ENCODE measurements around the gene GHRH.

The GHRH gene

DNA sequence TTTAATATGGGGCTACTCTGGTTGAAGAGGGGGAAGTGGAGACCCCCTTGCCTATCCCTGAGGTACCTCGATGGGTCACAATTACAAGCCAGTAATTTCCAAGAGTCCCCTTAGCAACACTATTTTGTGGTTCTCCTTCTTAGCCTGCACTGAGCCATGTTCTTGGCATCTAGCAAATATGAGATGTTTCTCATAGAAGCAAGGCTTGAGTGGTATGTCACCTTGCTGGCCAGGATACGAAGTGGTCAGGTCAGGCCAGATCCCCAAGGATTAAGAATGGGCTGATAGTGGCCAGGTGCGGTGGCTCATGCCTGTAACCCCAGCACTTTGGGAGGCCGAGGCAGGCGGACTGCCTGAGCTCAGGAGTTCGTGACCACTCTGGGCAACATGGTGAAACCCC, 2.1 kb upstream of the GHRH start:
- no peak for DNase-seq (ENCODE audit: low read depth in 1 of 2, low spot score in 1 of 2)

DNA sequence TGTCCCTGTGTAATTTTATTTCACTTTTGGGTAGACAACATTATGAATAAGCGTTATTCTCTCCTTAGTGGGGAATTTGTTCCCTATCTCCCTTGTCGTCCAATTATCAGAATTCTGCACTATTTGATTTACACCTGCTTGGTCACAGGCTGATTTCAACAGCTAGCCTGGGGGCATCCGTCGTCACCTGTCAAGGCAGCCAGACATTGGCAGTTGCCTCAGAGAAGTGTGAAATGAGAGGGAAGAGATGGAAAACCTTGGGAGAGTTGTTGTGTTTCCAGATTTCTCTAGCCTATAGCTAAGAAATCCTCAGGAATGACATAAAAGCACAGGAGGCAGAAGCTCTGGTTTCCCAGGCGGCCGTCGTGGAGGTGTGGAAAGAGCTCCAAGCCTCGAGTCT, 891 bp upstream of the GHRH start:
- no peak for DNase-seq (ENCODE audit: low read depth in 1 of 2, low spot score in 1 of 2)

DNA sequence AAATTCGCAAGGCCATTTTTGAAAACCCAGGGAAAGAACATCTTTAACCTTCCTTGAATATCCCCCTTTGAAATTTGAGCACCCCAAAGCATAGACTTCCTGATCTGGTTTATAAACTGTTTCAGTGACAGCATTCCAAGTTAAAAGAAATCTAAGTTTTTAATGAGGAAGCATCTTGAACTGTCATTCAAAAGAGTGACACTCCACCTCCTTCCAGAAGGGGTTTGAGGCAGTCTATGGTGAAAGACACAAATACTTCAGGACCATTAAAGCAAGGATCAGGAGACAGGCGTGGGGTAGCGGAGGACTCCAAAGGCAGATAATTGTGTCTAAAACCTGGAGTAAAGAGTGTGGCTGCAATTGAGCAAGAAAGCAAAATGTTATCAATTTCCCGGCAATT, 691 bp downstream of the GHRH start:
- no peak for DNase-seq (ENCODE audit: low read depth in 1 of 2, low spot score in 1 of 2)

DNA sequence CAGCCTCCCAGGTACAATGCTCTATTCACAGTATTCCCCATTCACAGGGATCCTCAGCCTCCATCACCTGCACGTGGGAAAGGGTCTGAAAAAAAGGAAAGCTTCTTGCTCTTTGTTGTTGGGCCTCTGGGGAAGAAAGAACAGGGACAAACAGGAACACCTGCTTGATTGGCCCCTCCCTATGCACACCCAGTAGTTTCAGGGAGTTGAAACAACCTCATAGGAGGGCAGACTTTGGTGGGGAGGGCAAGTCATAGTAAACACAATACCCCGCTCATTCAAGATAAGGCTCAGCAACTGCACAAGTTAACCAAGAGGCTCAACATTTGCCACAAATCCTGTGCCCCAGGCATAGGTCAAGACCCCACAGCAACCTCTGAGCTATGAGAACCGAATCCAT, 1.7 kb downstream of the GHRH start:
- DNase-seq (ENCODE audit: low read depth in 1 of 2, low spot score in 1 of 2) = no peak

DNA sequence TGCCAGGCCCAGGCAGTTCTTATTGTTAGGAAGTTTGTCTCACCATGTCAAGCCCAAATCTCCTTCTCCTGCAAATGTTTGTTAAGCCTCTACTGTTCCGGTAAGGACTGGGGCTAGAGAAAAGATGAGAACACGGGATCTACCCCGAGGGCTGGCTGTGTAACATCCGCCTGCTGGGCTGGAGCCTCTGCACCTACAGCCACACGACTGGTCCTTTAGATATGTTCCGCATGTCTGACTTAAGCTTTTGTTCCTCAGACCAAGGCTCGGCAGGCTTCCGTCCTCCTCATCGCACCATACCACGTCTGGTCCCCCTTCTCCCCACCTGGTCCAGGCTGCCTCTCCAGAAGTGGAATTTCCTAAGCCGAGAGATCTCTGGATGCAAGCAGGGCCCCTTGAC, 2.6 kb downstream of the GHRH start:
- no peak for DNase-seq (ENCODE audit: low read depth in 1 of 2, low spot score in 1 of 2)

DNA sequence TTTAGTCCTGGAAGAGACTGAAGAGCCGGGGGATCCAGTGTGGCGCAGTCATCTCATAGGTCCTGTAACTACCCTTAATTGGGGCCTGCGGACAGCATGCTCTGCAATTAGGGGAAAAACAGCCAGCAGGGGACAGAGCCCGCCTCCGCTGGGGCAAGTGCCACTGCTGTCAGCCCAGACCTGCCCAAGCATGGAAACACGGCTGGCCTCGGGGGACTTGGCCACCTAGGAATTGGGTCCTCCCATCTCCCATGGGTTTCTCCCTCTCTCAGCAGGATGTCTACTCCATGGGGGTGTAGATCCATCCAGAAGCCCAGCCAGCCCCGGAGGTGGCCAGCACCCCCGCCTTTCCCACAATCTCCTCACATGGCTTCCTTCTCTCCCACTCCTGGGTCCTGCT, 3.6 kb downstream of the GHRH start:
- DNase-seq (ENCODE audit: low read depth in 1 of 2, low spot score in 1 of 2) = no peak

DNA sequence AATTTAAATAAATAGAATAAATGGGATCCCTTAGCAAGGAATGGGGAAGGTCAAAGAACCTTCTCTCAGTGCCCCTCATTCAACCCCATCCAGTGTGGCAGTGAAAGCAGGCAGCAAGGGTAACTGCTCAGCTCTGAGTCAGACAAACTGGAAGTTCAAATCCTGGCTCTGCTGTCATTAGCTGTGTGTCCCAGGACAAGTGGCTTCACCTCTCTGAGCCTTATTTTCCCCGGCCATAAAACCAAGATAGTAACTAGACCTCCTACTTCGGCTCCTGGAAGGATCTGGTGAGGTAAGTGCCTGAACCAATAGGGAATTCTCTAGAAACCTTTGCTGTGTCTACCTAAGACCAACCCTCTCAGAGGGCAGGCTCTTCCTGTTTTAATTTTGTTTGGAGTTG, 4.1 kb downstream of the GHRH start:
- DNase-seq (ENCODE audit: low read depth in 1 of 2, low spot score in 1 of 2) = no peak

DNA sequence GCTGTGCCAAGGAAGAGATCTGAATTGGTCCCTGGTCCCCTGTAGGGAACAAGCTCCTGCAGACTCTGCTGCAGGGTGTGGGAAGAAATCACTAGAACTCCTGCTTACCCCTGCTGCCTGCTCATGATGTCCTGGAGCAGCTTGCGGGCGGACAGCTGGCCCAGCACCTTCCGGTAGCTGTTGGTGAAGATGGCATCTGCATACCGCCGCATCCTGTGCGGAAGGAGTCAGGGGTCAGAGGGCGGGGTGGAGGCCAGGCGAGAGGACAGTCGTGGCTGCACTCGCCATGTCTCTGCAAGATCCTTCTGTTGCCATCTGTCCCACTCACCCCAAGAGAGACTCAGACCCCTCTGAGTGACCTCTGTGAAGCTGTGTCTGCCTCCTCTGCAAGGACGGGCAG, 5.3 kb downstream of the GHRH start:
- DNase-seq (ENCODE audit: low read depth in 1 of 2, low spot score in 1 of 2) = no peak

DNA sequence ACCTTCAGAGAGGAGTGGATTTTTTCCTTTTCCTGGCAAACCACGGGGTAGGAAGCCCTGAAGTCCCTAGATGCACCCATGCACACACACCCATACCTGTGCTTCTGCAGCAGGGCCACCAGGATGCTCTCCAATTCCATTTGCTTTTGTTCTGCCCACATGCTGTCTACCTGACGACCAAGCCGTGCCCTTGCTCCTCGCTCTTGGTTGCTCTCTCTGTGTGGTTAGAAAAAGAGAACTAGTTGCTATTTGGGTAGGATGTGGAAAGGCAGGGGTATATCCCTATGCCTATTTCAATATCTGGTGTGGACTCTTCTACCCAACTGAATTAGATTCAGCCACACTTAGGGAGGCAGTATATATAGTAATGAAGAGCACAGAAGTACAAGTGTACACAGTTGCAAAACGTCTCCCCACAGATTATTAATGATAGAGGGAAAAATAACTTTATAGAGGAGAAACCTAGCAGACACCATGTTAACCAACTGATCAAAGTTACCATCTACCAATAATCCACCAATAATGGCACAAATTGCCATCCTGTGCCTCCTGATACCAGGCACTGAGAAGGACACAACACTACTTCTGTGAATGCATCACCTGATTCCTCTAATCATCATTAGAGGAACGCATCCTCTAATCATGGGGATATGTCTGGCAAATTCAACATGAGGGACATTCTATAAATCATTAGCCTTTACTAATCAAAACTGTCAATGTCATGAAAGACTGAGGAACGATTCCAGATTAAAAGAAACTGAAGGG, 7.3 kb downstream of the GHRH start:
- DNase-seq (ENCODE audit: low read depth in 1 of 2, low spot score in 1 of 2) = no peak

DNA sequence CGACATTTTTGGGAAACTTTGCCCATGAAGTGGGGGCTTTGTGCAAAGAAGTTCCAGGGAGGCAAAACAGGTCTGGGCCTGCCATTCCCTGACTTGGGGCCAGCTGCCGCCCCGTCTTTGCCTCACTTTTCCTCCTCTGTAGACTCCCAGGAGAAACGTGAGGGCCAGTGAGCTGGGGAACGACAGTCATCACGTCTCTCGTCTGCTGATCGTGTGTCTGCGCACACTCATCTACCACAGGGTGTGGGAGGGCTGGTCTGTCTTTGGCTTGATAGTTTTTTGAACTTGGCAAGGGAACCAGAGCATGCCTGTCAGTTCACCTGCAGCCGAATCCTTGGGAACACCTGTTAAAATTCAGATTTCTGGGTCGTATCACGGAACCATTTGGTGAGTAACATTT, 8.5 kb downstream of the GHRH start:
- no peak for DNase-seq (ENCODE audit: low read depth in 1 of 2, low spot score in 1 of 2)

DNA sequence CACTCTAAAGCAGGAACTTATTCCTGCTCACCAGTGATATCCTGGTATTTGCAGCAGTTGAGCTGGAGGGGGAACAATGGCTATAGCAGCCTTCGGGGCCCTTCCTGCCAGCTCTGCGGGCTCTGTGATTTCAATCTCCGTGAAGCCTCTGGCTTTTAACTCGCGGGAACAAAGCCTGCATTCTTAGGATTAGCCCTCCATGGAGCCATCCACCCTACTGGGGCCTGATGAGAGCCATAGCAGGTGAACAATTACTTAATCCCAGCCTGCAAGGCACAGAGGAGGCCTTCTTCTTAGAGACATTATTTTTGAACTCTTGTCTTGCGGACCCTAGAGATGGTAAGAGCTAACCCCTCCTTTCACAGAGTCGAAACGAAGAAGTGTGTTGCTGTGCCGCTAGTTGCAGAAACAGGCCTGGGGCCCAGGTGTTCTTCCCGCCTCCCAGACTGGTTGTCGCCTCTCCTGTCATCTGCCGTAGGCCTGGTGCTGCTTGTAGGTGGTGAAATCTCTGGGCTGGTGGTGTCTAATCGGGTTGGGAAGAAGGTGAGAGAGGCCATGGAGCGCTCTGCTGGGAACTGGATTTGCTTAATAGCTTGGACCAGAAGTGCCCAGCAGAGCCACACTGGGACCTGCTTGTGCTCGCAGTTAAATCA, 9.7 kb downstream of the GHRH start:
- DNase-seq (ENCODE audit: low read depth in 1 of 2, low spot score in 1 of 2) = no peak

DNA sequence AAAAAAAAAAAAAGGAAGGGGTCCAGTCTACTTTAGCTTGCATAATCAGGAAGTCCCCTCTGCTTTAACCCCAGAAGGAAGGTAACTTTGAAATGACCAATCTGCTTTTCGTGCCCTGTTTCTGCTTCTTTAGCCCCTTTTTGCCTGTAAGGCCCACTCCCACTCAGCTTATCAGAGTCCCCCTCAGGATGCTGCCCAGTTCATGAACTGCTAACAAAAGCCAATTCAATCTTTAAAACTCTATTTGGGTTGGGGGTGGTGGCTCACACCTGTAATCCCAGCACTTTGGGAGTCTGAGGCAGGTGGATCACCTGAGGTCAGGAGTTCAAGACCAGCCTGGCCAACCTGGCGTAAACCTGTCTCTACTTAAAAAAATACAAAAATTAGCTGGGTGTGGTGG, 12.3 kb downstream of the GHRH start:
- DNase-seq (ENCODE audit: low read depth in 1 of 2, low spot score in 1 of 2) = no peak

DNA sequence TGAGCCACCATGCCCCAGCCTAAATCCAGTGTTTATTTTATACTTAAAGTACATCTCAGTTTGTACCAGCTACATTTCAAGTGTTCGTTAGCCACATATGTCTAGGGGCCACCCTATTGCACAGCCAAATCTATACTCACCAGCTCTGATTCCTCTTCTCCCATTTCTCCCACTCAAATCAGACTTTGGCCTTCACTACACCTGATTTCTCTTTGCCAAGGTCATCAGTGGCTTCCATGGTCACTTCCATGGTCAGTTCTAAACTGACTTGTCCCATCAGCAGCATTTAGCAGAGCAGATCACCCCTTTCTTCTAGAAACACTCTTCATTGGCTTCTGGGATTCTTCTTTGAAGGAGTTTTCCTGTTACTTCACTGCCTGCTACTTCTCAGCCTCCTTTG, 14.1 kb downstream of the GHRH start:
- no peak for DNase-seq (ENCODE audit: low read depth in 1 of 2, low spot score in 1 of 2)

DNA sequence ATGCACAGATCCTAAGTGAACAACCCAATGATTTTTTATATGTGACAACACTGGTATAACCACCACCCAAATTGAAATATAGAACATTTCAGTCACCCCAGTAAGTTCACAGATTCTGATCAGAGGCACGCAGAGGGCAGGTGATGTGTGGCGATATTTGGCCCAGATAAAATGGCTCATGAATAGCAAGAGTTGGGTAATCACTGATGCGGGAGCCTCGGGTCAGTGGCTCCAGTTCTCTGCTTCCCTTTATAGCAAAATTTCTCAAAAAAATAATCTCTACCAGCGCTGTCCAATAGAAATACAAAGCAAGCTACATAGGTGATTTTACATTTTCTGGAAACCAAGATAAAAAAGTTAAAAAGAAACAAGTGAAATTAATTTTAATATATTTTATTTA, 14.9 kb downstream of the GHRH start:
- no peak for DNase-seq (ENCODE audit: low read depth in 1 of 2, low spot score in 1 of 2)

DNA sequence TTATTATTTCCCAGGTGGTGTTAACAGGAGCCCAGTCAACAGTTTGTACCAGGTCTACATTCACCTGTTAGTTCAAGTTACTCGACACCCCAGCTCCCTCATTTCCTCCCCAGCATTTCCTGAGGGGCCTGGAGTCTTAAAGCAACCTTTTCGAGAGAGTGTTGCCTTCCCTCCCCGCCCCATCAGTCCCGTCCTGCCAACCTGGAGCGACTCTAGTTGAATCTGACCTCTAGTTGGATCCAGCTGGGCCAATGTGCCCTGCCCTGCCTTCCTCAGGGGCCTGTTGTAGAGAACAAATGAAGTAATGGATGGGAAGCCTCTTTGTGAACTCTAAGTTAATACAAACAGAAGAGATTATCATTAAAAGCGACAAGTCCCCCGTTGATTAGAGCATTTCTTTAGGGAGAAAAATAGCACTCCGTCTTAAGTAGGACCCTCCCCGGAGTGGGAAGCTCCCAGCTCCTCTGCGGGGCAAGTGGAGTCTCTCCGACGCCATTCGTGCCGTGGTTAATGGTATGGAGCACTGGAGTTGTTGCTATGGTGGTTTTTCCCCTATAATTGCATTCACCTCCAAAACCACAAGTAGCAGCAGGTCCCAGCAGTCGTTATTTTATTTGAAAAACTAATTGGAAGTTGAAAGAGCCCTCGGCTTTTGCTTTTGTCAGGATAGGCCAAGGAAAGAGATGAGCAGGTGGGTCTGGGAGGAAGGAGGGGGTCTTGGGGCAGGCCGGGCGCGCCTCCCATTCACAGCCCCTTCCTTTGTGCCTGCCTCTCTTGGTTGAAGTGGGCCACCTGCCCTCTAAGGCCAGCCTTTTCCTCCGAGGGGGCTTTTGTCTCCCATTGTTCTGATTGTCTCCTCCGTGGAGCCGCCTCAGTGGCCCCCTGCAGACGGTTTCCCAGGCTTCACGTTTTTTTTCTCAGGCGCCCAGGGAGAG, 16.1 kb downstream of the GHRH start:
- no peak for DNase-seq (ENCODE audit: low read depth in 1 of 2, low spot score in 1 of 2)

DNA sequence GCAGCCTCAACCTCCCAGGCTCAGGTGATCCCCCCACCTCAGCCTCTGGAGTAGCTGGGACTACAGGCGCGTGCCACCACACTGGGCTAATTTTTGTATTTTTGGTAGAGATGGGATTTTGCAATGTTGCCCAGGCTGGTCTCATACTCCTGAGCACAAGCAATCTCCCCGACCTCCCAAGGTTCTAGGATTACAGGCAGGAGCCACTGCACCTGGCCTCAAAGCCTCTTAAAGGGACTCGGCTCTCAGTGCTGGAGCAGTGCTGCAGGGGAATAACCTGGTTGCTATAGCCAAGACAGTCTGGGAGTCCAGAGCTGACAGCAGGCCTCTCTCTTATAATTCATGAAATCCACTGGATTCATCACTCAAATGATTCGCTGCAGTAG, 17.0 kb downstream of the GHRH start:
- no peak for DNase-seq (ENCODE audit: low read depth in 1 of 2, low spot score in 1 of 2)

DNA sequence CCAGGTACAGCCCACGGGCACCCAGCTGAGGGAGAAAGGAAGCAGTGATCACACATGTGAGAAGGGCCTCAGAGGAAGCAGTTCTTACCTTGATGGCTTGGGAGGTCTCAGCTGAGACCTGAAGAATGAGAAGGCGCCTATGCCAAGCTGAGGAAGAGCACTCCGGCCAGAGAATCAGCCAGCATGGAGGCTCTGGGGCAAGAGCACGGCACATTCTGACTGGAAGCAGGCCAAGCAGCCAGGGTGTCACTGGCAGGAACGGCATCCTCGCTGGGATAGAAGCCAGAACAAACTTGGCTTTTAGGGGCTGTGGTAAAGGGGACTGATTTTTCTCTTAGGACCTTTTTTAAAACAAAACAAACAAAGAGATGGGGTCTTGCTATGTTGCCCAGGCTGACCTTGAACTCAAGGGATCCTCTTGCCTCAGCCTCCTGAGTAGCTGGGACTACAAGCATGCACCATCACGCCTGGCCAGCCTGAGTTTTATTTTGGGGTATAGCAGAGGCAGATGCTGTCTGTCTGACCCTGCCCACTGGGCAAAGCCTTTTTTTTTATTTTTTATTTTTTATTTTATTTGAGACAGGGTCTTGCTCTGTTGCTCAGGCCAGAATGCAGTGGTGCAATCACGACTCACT, 17.6 kb downstream of the GHRH start:
- no peak for DNase-seq (ENCODE audit: low read depth in 1 of 2, low spot score in 1 of 2)

DNA sequence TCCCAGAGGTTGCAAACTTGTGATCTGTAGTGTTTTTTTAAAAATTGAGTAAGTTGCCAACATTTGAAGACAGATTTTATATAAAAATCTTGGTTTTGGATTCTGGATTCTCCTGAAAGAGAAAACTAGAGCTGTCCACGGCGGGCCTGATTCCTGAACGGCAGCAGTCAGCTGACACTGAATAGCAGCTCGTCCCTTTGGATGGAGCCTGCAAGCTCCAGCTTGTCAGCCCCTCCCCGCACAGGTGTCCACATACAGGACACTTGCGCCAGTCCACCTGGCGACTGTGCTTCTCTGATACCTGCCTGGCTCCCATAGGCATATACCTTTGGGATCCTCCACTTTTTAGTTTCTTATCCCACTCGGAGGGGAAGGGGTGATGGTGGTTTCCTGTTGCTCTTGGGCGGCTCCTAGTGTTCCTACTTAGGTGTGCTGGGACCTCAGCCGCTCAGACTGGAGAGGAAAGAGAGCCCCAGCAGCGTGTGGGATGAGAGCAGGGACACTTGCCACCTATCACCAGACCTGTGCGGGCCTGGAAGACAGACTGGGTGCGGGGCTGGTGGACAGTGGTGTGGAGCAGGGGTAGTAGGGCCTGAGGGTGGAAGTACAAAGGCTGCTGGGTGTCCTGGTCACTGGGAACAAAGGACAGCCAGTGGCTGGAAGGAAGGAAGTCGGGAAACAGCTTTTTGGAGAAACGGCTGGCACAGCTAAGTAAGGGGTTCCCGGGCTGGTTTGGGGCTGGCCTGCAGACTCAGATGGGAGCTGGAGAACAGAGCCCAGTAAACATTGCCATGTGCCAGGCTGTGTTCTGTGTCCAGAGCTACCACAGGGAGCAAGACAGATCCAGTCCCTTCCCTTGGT, 18.3 kb downstream of the GHRH start:
- DNase-seq (ENCODE audit: low read depth in 1 of 2, low spot score in 1 of 2) = no peak

DNA sequence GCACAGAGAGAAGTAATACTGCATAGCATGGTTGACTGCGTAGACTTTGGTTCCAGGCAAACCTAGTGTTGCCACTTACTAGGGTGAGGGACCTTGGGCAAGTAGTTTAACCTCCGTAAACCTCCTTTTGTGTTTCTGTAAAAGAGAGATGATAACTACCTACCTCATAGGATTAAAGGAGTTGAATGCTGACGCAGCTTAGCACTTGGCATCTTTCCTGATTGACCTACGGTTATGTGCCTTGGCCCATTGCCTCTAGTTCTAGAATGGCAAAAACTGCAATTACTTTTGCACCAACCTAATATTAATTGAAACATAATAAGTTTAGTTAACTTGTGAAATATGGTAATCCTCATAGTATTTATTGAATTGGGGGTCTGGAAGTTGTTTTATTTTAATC, 19.1 kb downstream of the GHRH start:
- DNase-seq (ENCODE audit: low read depth in 1 of 2, low spot score in 1 of 2) = no peak

DNA sequence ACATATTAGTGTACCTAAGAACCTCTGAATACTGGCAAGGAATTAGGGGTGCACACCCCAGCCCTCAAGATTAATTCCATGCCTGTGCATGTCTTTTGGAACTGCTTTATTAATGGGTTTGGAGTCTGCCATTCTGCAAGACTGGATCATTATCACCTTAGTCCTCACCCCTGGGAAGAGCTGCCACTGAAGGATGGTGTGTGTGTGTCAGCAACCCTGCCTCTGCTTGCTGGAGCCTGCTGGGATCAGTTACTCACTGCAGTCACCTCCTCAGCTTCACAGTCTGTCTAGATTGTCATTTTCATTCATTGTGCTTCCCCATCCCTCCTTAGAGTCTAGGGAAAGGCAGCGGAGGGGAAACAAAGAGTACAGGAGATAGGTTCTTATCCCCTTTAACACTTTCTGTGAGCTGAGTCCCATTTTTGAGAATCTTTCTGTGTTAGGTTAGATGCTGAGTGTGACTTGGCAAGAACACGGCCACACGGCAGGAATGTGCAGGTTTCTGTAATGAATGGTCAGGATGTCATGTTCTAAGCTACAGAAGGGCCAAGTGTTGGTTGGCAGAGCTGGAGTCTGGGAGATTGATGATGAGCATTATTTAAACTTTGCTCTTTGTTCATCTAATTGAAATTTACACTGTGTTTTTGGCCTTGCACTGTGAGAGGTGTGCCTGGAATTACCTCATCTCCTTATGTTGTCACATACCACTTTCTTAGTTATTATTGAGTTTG, 21.1 kb downstream of the GHRH start:
- no peak for DNase-seq (ENCODE audit: low read depth in 1 of 2, low spot score in 1 of 2)
